CD4-positive, alpha-beta T cell (primary cell): Measurements from ENCODE around the gene CPB2. TPM values are rescaled to one million over a fixed set of nuclear protein-coding genes. Genes with fewer than 3 reads are reported as not detected.
A peak's percentile ranks its signal among the peaks of the same experiment; 100 is the strongest.

Experiments used
- ATAC-seq: fragments of 200-7000 bp; cut with Tn5 transposase; one replicate; pipeline ENCODE4 v1.10.0; 2022; ENCODE audit warnings: mild to moderate bottlenecking; ENCODE audit not compliant: poor library complexity
- CTCF ChIA-PET: fragments of 350-600 bp; sonication (Branson Sonifier 250); formaldehyde crosslinking; loops from one replicate; lab custom pipeline; 2021; ENCODE audit warnings: antibody characterized with exemption, inconsistent platforms; lab: Charles Lee
- POLR2A ChIA-PET: fragments of 350-600 bp; sonication (Branson Sonifier 250); formaldehyde crosslinking; loops from one replicate; lab custom pipeline; 2021; ENCODE audit warnings: antibody characterized with exemption, inconsistent platforms; lab: Charles Lee
- DNase-seq, 14 experiments: peaks; one replicate each; pipeline ENCODE4 v3.0.0-alpha.2; 2013 to 2020; ENCODE audit warnings: mixed read lengths in 2 of 14
- H3K27ac ChIP-seq, 2 donors: one replicate each; pipeline versions ENCODE4 v1.5.1 to v1.7.0; 2013; ENCODE audit warnings: low read length in 2 of 2, low read depth in 1 of 2, mild to moderate bottlenecking in 1 of 2
- H3K27me3 ChIP-seq, 2 experiments: 1 replicate in 1 of 2; 2 replicates in 1 of 2; pipeline versions ENCODE4 v1.6.1 to v1.7.0; 2013; ENCODE audit warnings: low read length in 2 of 2, control low read depth in 1 of 2, mild to moderate bottlenecking in 1 of 2, moderate library complexity in 1 of 2; ENCODE audit not compliant: insufficient read depth in 2 of 2, control insufficient read depth in 1 of 2
- H3K36me3 ChIP-seq: one replicate; pipeline ENCODE4 v1.6.1; 2013; ENCODE audit warnings: low read length, control low read depth; ENCODE audit not compliant: insufficient read depth
- H3K4me1 ChIP-seq: one replicate; pipeline ENCODE4 v1.6.1; 2013; ENCODE audit warnings: low read length, control low read depth; ENCODE audit not compliant: insufficient read depth
- H3K4me3 ChIP-seq: one replicate; pipeline ENCODE4 v1.5.1; 2013; ENCODE audit warnings: mild to moderate bottlenecking, low read length, moderate library complexity
- H3K9me3 ChIP-seq, 2 experiments: 1 replicate in 1 of 2; 2 replicates in 1 of 2; pipeline versions ENCODE4 v1.6.1 to v1.7.0; 2013; ENCODE audit warnings: low read length in 2 of 2, mild to moderate bottlenecking in 2 of 2, control low read depth in 1 of 2, moderate library complexity in 1 of 2; ENCODE audit not compliant: control insufficient read depth in 1 of 2, insufficient read depth in 1 of 2
- H3K27ac Mint-ChIP-seq: one replicate; pipeline ENCODE4 v1.8.0; 2020; ENCODE audit warnings: mixed read lengths
- H3K27me3 Mint-ChIP-seq: one replicate; pipeline ENCODE4 v1.8.0; 2021; ENCODE audit warnings: mixed read lengths
- H3K36me3 Mint-ChIP-seq: one replicate; pipeline ENCODE4 v1.8.0; 2021; ENCODE audit warnings: low read depth, mixed read lengths
- H3K4me1 Mint-ChIP-seq: one replicate; pipeline ENCODE4 v1.8.0; 2021; ENCODE audit warnings: low read depth, mixed read lengths
- H3K4me3 Mint-ChIP-seq: one replicate; pipeline ENCODE4 v1.8.0; 2020; ENCODE audit warnings: mild to moderate bottlenecking, mixed read lengths
- H3K9me3 Mint-ChIP-seq: one replicate; pipeline ENCODE4 v1.8.0; 2020; ENCODE audit warnings: mixed read lengths
- intact Hi-C, 2 experiments: fragments of 100-400 bp; cut with DNase I in 1 of 2; cut with micrococcal nuclease in 1 of 2; formaldehyde crosslinking; loops; one replicate each; pipeline versions ENCODE4 v1.15.1 to v1.9.0; 2023 to 2025; cut with DNase I, micrococcal nuclease
- total RNA-seq, 174 experiments: library from RNA in 2 of 174; stranded (reverse) in 2 of 174; gene quantifications; one replicate each; pipeline ENCODE4 v1.2.3 and lab custom pipeline; 2021 to 2026
- TF ChIP-seq, protein P1 (sequence below): fragments of 200-600 bp; IDR thresholded peaks from one replicate; pipeline ENCODE4 v1.8.0; 2022; ENCODE audit warnings: antibody characterized with exemption, mild to moderate bottlenecking

CPB2 gene
- total RNA-seq, 2 experiments from 2014 or later = not detected

DNA sequence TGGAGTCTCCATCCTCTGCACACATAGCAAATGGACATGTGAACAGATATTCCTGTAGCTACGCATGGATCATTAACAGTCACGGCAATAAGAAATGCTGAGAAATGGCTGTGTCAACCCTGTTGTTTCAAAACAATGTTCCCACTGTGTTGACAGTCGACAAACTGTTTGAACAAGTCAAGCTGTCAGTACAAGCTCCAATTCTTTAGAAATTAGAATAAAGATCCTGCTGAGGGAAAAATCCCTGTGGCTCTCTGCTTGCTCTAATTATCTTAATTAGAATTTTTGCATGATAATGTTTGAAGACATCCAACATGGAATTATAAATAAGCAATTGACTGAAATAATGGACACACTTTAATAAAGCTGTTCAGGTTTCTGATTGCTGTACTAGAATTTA is 37.9 kb upstream of the CPB2 start:
- Histone ChIP-seq H3K36me3 (peaks cover 96% of the 10 kb centered on the region), H3K4me3 (no peak overlapping the region), H3K4me1 (no peaks in the 10 kb centered on the region), H3K27me3 (no peaks in the 10 kb centered on the region), H3K27ac (no peak overlapping the region), H3K9me3 (no peaks in the 10 kb centered on the region)
- no peaks in the 10 kb centered on the region for H3K27me3 Mint-ChIP-seq
- intact Hi-C loops = no loop called here
- DNase-seq (no peak), ATAC-seq (no peak)
- peak overlapping the region; percentile 86 for H3K27ac Mint-ChIP-seq
- H3K4me3 Mint-ChIP-seq = no peak overlapping the region
- peaks cover 95% of the 10 kb centered on the region for H3K36me3 Mint-ChIP-seq
- CTCF ChIA-PET = interaction anchor here (1.1 to 1.5 kb wide), 3 partner anchors 8 to 31 kb away, joined by 3 to 7 read pairs (median 3); no protein-coding TSS in a partner anchor
- H3K9me3 Mint-ChIP-seq = no peaks in the 10 kb centered on the region
- POLR2A ChIA-PET = interaction anchor here (1.5 kb wide), 1 partner anchor 9 kb away, joined by 5 read pairs; no protein-coding TSS in a partner anchor
- TF ChIP-seq, protein P1, sequence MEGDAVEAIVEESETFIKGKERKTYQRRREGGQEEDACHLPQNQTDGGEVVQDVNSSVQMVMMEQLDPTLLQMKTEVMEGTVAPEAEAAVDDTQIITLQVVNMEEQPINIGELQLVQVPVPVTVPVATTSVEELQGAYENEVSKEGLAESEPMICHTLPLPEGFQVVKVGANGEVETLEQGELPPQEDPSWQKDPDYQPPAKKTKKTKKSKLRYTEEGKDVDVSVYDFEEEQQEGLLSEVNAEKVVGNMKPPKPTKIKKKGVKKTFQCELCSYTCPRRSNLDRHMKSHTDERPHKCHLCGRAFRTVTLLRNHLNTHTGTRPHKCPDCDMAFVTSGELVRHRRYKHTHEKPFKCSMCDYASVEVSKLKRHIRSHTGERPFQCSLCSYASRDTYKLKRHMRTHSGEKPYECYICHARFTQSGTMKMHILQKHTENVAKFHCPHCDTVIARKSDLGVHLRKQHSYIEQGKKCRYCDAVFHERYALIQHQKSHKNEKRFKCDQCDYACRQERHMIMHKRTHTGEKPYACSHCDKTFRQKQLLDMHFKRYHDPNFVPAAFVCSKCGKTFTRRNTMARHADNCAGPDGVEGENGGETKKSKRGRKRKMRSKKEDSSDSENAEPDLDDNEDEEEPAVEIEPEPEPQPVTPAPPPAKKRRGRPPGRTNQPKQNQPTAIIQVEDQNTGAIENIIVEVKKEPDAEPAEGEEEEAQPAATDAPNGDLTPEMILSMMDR = no peak
- peaks cover 9% of the 10 kb centered on the region for H3K4me1 Mint-ChIP-seq

DNA sequence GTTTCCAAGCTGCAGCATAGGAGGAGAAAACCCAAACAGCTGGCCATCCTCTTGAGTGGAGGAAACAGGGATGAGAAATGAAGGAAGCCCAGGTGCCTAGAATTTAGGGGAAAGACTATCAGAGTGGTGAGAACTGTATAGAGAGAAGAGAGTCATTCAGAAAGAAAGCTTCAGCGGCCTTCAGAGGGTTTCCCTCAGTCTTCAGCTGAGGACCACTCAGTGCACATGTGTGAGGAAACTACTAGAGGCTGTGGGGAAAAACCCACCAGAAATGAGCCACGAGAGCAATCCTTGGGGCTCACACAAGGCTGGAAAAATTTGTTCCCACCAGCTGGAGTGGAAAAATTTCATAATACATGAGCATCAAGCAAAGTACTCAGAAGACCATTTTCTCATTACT is 35.2 kb upstream of the CPB2 start:
- Mint-ChIP-seq H3K36me3 (peaks cover 98% of the 10 kb centered on the region), H3K4me1 (peaks cover 22% of the 10 kb centered on the region), H3K4me3 (no peak overlapping the region), H3K27ac (peak overlapping the region; percentile 86), H3K9me3 (no peaks in the 10 kb centered on the region), H3K27me3 (no peaks in the 10 kb centered on the region)
- no peaks in the 10 kb centered on the region for H3K27me3 ChIP-seq
- H3K36me3 ChIP-seq = peaks cover 98% of the 10 kb centered on the region
- H3K4me1 ChIP-seq = no peaks in the 10 kb centered on the region
- no peak overlapping the region for H3K4me3 ChIP-seq
- DNase-seq = no peak
- peak overlapping the region; percentile 18 to 33 for H3K27ac ChIP-seq
- POLR2A ChIA-PET = interaction anchor here (0.8 to 2.0 kb wide), 4 partner anchors 14 to 47 kb away, joined by 3 to 7 read pairs (median 3); no protein-coding TSS in a partner anchor
- intact Hi-C loops = no loop called here
- no peaks in the 10 kb centered on the region for H3K9me3 ChIP-seq
- CTCF ChIA-PET = interaction anchor here (1.6 to 3.4 kb wide), 2 partner anchors 14 to 20 kb away, joined by 7 to 12 read pairs; no protein-coding TSS in a partner anchor
- TF ChIP-seq, protein P1 = no peak
- no peak for ATAC-seq

DNA sequence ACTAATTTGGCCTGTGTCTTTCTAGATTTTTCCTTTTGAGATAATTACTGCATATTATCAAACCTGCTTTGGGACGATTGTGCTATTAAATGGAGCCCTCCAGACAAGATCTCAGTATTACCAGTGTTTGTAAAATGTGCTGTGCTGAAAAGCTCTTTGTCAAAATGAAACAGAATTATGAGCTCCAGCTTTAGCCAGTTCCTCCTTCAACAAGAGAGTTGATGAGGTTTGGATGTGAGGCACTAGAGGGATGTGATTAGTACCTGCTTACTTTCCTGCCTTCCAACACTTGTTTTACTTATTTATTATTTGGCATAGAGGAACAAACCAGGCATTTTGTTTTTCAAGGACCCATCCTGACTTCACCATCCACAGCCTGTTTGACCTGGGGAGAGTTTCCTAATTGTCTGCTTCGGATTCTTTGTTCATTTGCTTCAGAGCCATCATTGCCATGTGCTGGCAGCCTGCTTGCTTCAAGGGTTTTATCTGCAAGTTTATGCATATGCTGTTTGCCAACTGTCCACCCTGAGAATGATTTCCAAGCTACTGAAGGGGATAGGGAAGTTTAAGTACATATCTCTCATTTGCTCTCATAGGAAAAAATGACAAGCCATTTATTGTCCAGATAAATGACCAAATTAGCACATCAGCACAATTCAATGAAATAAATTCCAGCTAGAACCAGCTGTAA is 32.9 kb upstream of the CPB2 start:
- H3K4me1 Mint-ChIP-seq = peaks cover 22% of the 10 kb centered on the region
- intact Hi-C loops = no loop called here
- H3K27me3 ChIP-seq = no peaks in the 10 kb centered on the region
- H3K4me3 ChIP-seq = no peak overlapping the region
- peaks cover 98% of the 10 kb centered on the region for H3K36me3 ChIP-seq
- CTCF ChIA-PET = interaction anchor here (3.4 kb wide), 1 partner anchor 12 kb away, joined by 12 read pairs; no protein-coding TSS in a partner anchor
- no peaks in the 10 kb centered on the region for H3K9me3 ChIP-seq
- POLR2A ChIA-PET = no interaction called here
- no peak overlapping the region for H3K27ac ChIP-seq
- H3K27me3 Mint-ChIP-seq = no peaks in the 10 kb centered on the region
- TF ChIP-seq, protein P1 = no peak
- peak overlapping the region; percentile 63 for H3K27ac Mint-ChIP-seq
- H3K36me3 Mint-ChIP-seq = peaks cover 97% of the 10 kb centered on the region
- no peaks in the 10 kb centered on the region for H3K9me3 Mint-ChIP-seq
- DNase-seq (no peak), ATAC-seq (no peak)
- no peak overlapping the region for H3K4me3 Mint-ChIP-seq
- no peaks in the 10 kb centered on the region for H3K4me1 ChIP-seq
